ENCODE results near the gene ARHGAP35. TPM values are rescaled to one million over a fixed set of nuclear protein-coding genes. Genes with fewer than 3 reads are reported as not detected.

The ARHGAP35 gene
- total RNA-seq, 1 experiment from 2014 or later: 84.8 TPM

DNA sequence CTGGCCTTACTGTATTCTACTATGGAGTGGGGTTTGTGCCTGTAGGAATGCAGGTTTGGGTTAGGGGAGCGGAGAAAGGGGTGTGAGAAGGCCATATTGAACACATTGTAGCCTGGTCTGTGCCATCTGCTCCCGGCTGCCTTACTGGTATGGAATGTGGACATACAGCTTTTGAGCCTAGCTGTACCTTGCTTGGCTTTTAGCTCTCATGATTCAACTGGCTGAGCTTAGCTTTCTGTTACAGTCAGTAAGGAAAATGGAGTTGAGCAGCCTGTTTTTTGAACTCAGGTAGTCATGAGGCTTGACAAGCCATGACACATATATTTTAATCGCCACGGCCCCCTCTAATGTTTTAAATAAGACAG, 41.6 kb downstream of the ARHGAP35 start:
- BruUV-seq (replicated peaks): no TSS peak
- H3K4me3 Mint-ChIP-seq (ENCODE audit: low read depth, unreplicated experiment): peak overlapping the region; percentile 57

DNA sequence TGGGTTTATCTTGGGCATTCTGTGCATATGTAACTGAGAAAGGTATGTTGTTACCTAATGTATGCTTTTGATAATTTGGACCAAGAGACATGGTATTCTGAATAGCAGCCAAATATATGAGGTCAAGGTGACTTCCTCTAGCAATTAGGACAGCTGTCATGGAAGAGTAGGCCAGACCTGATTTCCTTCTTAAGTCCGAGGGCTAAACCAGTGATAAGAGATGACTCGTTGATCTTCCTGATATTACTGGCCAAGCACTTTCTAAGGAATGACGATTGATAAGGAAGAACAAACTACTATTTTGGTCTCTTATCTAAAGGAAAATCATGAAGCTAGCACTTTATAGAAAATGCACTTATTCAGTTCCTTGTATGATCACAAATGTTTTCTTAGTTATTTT, 42.7 kb downstream of the ARHGAP35 start:
- Mint-ChIP-seq H3K4me1 (ENCODE audit: low read depth, unreplicated experiment) (peaks cover 66% of the 10 kb centered on the region), H3K27me3 (ENCODE audit: unreplicated experiment) (no peaks in the 10 kb centered on the region), H3K36me3 (ENCODE audit: insufficient read depth, unreplicated experiment) (peaks cover 16% of the 10 kb centered on the region), H3K4me3 (ENCODE audit: low read depth, unreplicated experiment) (peak overlapping the region; percentile 57), H3K27ac (ENCODE audit: unreplicated experiment) (peak overlapping the region; percentile 74), H3K9me3 (ENCODE audit: low read depth, unreplicated experiment) (no peaks in the 10 kb centered on the region)
- DNase-seq: no peak
- CTCF ChIA-PET: interaction anchor here (0.6 to 2.5 kb wide), 6 partner anchors 10 to 47 kb away, joined by 4 to 12 read pairs (median 6); no protein-coding TSS in a partner anchor
- TF ChIP-seq, protein P1, sequence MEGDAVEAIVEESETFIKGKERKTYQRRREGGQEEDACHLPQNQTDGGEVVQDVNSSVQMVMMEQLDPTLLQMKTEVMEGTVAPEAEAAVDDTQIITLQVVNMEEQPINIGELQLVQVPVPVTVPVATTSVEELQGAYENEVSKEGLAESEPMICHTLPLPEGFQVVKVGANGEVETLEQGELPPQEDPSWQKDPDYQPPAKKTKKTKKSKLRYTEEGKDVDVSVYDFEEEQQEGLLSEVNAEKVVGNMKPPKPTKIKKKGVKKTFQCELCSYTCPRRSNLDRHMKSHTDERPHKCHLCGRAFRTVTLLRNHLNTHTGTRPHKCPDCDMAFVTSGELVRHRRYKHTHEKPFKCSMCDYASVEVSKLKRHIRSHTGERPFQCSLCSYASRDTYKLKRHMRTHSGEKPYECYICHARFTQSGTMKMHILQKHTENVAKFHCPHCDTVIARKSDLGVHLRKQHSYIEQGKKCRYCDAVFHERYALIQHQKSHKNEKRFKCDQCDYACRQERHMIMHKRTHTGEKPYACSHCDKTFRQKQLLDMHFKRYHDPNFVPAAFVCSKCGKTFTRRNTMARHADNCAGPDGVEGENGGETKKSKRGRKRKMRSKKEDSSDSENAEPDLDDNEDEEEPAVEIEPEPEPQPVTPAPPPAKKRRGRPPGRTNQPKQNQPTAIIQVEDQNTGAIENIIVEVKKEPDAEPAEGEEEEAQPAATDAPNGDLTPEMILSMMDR (IDR thresholded peaks at IDR 0.05; ENCODE audit: unreplicated experiment): no peak
- BruUV-seq (replicated peaks): no TSS peak
- intact Hi-C loops (cut with micrococcal nuclease; ENCODE audit: unreplicated experiment): loop anchor here (5.0 kb wide), 1 partner anchor 41 kb away; the partner anchor contains the start of gene ARHGAP35

More for the DNA sequence above, 41.6 kb downstream of the ARHGAP35 start:
- peak; percentile 72 for DNase-seq
- TF ChIP-seq, protein P1 (IDR thresholded peaks at IDR 0.05; ENCODE audit: unreplicated experiment): no peak
- Mint-ChIP-seq H3K27me3 (ENCODE audit: unreplicated experiment) (no peaks in the 10 kb centered on the region), H3K9me3 (ENCODE audit: low read depth, unreplicated experiment) (no peaks in the 10 kb centered on the region), H3K36me3 (ENCODE audit: insufficient read depth, unreplicated experiment) (peaks cover 19% of the 10 kb centered on the region), H3K27ac (ENCODE audit: unreplicated experiment) (peak overlapping the region; percentile 74), H3K4me1 (ENCODE audit: low read depth, unreplicated experiment) (peaks cover 71% of the 10 kb centered on the region)
- CTCF ChIA-PET: interaction anchor here (0.6 to 2.5 kb wide), 10 partner anchors 10 to 1180 kb away, joined by 3 to 12 read pairs (median 6); no protein-coding TSS in a partner anchor
- intact Hi-C loops (cut with micrococcal nuclease; ENCODE audit: unreplicated experiment): loop anchor here (5.0 kb wide), 1 partner anchor 40 kb away; the partner anchor contains the start of gene ARHGAP35

DNA sequence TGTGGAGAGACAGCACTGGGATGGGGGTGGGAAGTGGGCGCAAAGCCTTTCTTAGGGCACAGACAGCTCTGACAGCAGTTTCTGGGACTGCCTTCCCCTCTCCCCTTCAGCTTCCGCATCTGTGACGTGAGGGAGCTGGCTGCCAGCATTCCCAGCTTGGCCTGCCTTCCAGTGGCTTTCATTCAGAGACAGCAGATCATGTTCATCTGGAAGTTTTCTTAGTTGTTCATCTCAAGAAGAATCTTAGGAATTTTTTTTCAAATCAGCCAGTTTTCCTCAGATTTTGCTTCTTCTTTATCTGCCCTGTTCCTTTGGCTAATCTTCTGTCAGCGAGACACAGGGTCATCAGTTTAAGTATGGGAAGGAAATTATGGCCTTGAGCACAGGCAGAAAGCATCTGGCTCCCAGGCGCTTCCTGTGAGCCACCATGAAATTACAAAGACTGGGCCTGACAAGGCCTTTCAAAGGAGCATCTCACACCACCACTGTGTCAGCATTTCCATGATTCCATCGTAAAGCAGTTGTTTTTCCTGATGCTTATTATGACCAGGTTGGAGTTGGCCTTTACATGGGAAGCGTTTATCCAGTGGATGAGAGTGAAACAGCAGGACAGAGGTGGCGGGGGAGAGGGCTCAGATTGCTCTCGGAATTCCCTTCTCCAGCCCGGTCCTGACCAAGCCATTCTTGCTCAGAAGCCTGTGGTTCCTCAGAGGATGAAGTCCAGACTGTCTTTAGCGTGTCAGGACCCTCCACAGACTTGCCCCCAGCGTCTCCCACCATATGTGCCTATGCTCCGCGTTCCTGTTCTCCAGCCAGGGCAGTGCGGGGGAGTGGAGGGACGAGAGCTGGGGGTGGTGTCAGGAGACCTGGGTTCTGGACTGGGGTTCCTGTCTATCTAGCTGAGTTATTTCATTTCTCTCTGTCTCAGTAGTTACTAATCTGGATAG, 43.6 kb downstream of the ARHGAP35 start:
- Mint-ChIP-seq H3K4me3 (ENCODE audit: low read depth, unreplicated experiment) (no peak overlapping the region), H3K36me3 (ENCODE audit: insufficient read depth, unreplicated experiment) (peaks cover 11% of the 10 kb centered on the region), H3K27ac (ENCODE audit: unreplicated experiment) (no peak overlapping the region), H3K9me3 (ENCODE audit: low read depth, unreplicated experiment) (no peaks in the 10 kb centered on the region), H3K4me1 (ENCODE audit: low read depth, unreplicated experiment) (peaks cover 57% of the 10 kb centered on the region), H3K27me3 (ENCODE audit: unreplicated experiment) (no peaks in the 10 kb centered on the region)
- no peak for DNase-seq
- TF ChIP-seq, protein P1 (IDR thresholded peaks at IDR 0.05; ENCODE audit: unreplicated experiment): no peak
- intact Hi-C loops (cut with micrococcal nuclease; ENCODE audit: unreplicated experiment): loop anchor here (5.0 kb wide), 1 partner anchor 42 kb away; the partner anchor contains the start of gene ARHGAP35
- CTCF ChIA-PET: interaction anchor here (2.1 to 2.5 kb wide), 3 partner anchors 9 to 48 kb away, joined by 5 to 12 read pairs (median 9); no protein-coding TSS in a partner anchor
- BruUV-seq (replicated peaks): no TSS peak

GRCh38 chr19:46906221-46906620, 45.4 kb downstream of the ARHGAP35 start:
- no peak overlapping the region for H3K4me3 Mint-ChIP-seq (ENCODE audit: low read depth, unreplicated experiment)
- H3K9me3 Mint-ChIP-seq (ENCODE audit: low read depth, unreplicated experiment): no peaks in the 10 kb centered on the region
- CTCF ChIA-PET: interaction anchor here (0.6 kb wide), 1 partner anchor 132 kb away, joined by 3 read pairs; no protein-coding TSS in a partner anchor
- intact Hi-C loops (cut with micrococcal nuclease; ENCODE audit: unreplicated experiment): no loop called here
- BruUV-seq (replicated peaks): no TSS peak
- H3K27me3 Mint-ChIP-seq (ENCODE audit: unreplicated experiment): no peaks in the 10 kb centered on the region
- H3K27ac Mint-ChIP-seq (ENCODE audit: unreplicated experiment): no peak overlapping the region
- no peak for DNase-seq
- peaks cover 38% of the 10 kb centered on the region for H3K4me1 Mint-ChIP-seq (ENCODE audit: low read depth, unreplicated experiment)
- TF ChIP-seq, protein P1 (IDR thresholded peaks at IDR 0.05; ENCODE audit: unreplicated experiment): no peak
- peaks cover 5% of the 10 kb centered on the region for H3K36me3 Mint-ChIP-seq (ENCODE audit: insufficient read depth, unreplicated experiment)

Measured in Calu3 (cell line).